ENCODE measurements around the gene ANKS3.

Gene ANKS3

DNA sequence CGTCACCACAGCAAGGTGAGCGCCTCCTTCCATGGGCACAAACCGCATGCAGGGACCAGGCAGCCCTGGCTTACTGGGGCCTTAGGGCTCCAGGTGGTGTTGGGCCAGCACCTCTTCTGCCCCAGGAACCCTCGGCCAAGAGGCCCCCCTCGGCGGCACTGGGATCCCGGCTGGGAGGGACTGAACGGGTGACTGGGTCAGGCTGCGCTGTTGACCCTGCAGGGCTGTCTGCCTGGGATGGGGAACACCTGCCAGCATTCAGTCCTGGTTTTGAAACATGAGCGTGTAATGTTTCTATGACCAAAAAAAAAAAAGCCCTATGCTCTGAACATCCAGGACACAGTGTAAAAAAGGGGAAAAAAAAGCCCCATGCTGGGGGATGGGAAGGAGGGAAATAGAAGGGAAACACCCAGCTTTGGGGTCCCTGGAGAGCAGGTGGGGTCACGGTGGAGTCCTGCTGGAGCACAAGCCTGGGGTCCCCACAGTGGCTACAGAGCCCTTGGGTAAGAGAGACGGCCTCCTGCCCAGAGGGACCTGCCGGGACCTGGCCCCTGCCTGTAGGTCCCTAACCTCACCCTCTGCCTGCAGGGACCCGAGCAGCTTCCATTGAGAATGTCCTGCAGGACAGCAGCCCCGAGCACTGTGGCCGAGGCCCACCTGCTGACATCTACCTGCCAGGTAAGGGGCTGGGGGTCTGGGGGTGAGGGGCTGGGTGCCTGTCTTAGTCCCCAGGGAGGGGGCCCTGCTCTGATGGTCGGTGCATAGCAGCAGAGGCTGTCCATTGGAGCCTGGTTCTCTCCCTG, 50.6 kb downstream of the ANKS3 start:
- no peak for DNase-seq

DNA sequence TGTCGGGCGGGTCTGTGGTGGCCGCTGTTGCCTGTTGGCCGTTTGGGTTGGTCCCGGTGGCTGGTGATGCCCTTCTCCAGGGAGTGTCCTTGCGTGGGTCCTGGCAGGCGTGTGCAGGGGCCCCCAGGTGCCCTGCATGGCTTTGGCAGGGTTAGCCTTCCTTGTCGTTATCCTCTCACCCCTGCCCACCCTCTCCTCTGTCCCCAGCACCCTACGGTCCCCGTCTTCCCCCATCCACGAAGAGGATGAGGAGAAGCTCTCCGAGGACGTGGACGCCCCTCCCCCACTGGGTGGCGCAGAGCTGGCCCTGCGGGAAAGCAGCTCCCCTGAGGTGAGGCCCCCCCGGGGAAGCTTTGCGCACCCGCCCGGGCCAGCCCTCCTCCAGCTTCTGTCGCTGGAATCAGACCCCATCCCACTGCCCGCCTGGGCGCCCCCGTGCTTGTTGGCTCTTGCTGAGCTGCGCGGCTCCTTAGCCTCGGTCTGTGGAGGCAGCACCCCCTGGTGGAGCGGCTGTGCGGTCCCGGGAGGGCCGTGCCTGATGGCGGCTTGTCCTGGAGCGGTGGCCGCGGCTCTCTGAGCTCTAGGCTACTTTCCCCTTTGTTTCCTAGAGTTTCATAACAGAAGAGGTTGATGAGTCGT, 51.3 kb downstream of the ANKS3 start:
- peak in 1 of 2 experiments; percentile 22 for DNase-seq

DNA sequence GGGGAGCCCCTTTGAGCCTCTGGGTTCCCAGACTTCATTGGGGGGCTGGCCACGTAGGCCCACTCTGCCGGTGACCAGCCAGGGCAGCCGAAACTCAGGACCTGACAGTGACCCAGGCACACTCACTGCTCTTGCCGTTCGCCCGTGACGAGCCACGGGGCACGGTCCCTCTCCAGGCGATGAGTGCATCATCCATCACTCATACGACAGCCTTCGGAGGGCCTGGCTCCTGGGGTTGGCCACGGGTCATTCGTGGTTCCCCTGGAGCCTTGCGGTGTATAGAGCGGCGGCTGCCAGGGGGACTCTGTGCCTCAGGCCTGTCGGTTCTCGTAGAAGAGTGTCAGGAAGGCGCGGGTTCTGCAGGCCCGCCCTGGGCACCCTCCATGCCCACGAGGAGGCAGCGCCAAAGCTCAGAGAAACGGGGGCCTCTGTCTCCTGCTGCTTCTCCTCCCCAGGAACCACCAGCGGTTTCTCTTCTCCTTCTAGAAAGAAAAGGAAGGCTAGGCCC, 51.9 kb downstream of the ANKS3 start:
- DNase-seq: no peak

DNA sequence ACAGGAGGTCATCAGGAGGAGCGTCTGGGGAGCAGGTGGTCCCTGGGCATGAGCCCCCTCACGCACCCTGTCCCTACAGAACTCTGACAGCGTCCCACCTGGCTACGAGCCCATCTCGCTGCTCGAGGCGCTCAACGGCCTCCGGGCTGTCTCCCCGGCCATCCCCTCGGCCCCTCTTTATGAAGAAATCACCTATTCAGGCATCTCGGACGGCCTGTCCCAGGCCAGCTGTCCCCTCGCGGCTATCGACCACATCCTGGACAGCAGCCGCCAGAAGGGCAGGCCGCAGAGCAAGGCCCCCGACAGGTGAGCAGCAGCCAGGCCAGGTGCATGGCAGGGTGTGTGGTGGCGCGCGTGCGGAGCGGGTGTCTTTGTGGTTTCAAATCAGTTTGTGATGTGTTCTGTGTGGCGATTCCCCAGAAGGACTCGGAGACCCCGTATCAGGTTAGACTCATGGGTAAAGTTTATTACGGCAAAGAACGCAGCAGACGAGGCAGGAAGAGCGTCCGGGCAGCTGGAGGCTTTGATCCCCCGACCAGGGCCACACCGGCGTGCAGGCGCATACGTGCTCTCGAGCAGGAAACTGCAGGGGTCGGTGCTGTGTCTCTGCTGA, 52.5 kb downstream of the ANKS3 start:
- no peak for DNase-seq

DNA sequence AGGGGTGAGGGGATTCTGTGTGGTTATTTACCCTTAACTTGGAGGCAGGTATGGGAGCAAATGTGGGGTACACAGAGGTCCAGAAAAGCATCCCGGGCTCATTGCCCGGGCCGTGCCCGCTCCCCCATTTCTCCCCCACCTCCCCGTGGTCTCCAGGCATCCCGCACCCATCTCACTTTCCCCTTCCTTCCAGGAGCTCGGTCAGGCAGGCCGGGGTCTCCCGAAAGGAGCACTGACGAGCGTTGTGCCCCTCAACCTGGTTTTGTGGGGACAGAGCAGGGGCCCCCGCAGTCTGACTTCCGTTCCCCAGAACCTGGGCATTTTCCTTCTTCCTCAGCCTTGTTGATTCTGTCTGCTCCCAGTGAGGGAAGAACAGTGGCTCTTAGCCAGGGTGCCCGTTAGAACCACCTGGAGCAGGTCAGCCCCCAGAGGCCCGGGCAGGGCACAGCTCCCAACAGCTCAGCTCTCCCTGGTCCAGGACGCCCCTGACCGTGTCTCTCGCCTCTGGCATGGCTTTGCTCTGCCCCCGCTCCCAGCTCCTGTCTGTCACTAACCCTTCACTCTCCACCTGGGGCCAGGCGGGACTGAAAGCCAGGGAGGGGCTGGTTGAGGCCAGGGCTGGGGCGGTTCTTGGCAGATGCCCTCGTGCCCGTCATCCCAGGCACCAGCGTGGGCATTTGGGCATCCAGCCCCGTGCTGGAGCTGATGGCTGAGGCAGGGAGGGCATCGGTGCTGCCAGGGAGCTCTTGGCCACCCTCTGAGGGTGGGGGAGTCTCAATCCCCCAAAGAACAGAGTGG, 53.2 kb downstream of the ANKS3 start:
- no peak for DNase-seq

DNA sequence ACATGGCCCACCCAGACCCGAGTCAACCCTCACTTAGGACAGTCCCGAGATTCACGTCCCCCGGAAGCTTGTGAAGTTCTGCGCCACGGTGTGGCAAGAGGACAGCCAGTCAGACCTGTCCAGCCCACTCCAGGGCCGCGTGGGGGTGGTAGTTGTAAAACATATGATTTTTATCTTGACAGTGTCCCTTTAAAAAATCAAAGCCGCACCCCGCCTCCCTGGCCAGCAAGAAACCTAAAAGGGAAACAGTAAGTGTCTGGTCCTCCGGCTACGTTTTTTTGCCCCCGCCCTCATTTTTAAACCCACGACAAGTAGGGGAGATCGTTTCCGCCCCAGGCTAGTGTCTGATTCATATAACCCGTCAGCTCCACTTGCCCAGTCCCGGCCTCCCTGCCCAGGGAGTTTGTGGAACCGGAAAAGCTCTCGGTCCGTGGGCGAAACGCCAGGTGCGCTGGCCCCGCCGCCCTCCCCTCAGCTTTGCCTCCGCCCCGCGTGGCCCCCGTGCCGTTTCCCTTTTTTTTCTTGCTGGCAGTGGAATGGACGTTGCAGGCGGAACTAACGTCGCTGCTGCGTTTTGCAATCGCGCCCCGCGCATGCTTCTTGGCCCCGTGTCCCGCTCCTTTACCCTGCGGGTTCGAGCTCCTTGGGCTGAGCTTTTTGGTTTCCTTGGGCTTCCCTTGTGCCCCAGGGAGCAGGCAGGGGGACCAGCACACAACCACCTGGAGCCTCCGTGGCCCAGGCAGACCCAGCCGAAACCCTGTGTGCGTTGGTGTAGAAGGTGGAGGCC, 54.0 kb downstream of the ANKS3 start:
- DNase-seq: peak; percentile 87 to 89

DNA sequence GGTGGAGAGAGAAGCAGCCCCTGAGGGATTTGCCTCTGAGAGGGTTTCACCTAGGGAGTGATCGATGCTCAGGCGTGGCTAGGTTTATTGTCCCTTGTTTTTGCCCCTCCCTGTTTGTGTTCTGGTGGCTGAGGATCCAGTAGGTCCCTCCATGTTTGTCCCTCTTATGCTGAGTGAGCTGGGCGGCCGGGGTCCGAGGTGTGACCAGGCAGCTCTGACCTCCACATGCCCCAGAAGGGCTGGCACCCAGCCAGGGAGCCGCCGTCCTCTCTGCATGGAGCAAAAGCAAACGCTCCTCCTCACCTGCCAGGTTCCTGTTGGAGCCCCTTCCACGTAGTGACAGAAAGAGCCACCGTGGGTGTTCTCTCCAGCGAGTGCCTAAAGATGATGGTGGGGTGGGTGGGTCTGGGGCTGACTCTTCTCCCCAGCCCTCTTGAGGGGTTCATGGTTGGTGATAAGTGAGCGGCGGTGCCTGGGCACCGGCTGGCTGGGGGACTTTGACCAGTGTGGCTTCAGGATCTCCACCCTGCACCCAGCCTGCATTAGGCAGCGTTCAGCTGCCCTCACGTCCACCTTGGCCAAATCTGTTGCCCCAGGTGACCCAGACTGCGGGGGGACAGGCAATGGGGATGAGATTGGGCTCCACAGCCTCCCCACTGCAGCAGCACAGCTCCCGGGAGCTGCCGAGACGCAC, 54.8 kb downstream of the ANKS3 start:
- DNase-seq: no peak

DNA sequence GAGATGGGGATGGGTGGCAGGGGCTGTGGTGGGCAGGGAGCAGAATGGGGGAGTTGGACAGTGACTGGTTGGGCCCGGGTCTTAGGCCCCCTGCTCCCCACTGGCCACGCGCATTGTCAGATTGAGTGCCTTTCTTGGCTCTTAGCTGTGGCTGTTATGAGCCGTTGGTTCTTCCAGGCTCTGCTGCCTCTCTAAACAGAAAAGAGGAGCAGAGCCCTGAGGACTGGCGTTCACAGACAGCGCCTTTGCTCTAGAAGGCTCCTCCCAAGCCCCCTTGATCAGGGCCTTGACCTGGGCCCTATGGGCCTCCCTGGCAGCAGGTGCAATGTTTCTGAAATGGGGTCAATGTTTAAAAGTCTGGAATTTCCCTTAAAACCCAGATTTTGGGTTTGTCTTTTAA, 55.5 kb downstream of the ANKS3 start:
- no peak for DNase-seq

DNA sequence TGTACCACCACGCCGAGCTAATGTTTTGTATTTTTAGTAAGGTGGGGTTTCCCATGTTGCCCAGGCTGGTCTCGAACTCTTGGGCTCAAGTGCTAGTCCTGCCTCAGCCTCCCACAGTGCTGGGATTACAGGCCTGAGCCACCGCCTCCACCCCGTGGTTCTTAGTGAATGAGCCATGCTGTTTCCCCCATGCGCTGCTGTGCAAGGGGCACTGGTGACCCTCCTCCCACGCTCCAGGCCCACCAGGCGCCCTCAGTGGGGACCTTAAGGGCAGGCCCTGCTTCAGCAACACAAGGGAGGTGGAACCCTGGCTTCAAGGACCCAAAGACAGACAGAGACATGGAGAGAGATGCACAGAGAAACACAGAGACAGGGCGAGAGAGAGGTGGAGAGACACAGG, 56.1 kb downstream of the ANKS3 start:
- no peak for DNase-seq

DNA sequence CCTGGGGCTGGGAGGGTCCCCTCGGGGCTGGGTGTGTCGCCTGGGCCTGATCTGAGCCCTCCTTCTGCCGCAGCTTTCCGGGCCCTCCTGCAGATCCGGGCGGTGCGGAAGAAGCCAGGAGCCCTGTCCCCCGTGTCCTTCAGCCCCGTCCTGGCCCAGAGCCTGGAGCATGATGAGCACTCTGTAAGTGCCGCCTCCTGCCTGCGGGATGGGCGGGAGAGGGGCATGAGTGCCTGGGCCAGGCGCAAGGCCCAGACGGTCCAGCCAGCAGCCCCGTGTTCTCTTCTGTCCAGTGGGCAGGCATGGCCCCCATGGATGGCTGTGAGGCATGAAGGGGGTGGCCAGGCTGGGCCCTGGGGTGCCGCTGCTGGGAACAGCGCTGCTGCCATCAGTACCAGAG, 56.7 kb downstream of the ANKS3 start:
- no peak for DNase-seq

DNA sequence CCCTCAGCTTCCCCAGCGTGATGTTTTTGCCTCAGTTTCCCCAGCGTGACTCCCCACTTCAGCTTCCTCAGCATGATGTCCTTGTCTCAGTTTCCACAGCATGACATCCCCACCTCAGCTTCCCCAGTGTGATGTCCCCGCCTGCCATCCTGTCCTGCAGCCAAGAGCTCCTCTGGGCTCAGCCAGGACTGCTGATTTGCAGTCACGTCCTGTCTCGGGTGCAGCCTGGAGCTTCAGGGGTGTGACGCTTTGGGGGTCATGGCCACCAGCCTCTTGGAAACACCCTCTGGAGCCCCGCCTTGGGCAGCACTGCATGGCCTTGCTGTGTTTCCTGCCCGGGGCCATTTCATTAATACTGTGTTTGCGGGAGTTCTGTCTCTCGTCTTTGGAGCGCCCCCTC, 57.2 kb downstream of the ANKS3 start:
- DNase-seq: no peak

DNA sequence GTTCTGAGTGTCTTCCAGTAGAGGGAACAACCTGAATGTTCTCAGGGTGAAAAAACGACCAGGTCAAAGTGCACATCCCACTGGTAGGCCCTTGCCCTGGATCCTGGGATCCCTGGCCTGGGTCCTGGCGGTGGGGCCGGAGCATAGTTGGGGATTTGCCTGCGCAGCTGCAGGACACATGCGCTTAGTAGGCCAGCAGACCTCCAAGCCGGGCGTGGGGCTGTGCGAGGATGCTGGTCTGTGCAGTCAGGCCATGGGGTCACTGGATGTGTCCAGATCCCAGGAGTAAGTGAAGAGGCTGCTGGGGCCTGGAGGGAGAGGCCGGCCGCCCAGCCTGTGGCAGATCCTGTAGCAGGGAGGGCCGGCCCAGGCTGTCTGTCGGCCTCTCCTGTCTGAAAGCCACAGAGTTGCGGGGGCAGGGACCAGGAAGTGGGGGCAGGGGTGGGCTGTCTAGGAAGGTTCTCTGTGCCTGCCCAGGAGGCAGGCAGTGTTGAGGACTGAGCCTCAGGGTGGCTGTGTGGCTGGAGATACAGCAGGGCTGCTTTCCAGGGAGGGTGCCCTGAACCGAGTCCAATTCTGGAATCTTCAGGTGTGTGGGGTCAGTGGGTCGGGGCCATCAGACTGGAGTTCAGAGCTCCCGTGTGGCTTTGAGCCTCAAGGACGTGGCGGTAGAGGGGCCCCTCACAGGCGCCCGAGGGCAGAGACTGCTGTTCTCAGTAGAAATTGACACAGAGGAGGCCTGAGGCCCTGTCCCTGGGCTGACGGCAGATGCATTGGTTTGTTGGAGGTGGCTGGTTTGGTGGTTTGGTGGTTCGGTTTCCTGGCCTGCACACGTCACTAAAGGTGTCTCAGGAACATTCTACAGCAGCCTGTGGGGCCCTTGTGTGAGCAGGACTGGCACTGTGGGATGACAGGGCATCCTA, 57.9 kb downstream of the ANKS3 start:
- DNase-seq: no peak

DNA sequence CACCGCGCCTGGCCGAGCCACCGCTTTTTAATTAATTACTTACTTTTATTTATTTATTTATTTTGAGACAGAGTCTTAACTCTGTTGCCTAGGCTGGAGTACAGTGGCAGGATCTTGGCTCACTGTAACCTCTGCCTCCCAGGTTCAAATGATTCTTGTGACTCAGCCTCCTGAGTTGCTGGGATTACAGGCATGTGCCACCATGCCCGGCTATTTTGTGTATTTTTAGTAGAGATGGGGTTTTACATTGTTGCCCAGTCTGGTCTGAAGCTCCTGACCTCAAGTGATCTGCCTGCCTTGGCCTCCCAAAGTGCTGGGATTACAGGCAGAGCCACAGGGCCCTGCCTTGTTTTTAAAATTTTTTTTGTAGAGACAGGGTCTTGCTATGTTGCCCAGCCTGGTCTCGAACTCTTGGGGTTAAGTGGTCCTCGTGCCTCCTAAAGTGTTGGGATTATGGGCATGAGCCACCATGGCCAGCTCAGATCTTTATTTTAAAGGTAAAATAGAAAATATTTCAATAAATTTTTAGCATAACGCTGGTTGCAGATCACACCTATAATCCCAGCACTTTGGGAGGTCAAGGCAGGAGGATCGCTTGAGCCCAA, 59.0 kb downstream of the ANKS3 start:
- no peak for DNase-seq

DNA sequence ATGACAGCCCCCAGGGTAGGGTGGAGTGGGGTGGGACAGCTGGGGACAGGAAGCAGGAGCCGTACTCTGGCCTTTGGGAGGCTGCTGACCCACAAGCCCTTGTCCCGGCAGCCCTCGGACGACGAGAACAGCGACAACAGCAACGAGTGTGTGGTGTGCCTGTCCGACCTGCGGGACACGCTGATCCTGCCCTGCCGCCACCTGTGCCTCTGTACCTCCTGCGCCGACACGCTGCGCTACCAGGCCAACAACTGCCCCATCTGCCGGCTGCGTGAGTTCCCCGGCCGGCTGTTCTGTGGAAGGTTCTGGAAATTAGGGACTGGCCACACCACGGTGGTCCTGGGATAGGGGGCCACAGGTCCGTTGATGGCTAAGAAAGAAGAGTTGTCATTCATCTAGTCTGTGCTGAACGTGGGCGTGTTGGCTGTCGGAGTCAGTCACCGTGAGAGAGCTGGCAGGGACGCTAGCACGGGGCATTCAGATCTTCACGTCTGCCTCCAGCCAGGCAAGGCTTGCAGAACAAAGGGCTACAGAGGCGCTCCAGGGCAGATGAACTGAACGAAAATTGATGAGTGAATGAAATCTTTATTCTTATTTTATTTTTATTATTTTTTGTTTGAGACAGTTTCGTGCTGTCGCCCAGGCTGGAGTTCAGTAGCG, 60.6 kb downstream of the ANKS3 start:
- no peak for DNase-seq

DNA sequence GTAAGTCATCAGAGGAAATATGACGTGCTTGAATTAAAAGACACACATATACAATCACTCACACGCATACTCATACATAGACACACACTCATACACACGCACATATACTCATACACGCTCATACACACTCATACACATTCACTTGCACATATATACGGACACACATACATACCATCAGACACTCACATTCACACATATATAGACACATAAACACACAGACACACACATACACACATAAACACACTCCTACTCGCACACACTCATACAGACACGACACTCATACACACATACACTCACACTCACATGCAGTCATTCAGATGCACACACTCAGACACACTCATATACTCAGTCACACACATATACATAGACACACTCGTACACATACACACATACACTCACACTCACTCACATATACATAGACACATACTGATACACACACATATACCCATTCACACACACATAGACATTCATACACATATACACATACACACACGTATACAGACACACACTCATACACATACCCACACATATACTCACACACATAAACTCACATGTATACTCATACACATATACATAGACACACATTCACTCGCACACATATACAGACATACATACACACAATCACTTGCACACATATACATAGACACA, 65.6 kb downstream of the ANKS3 start:
- no peak for DNase-seq

DNA sequence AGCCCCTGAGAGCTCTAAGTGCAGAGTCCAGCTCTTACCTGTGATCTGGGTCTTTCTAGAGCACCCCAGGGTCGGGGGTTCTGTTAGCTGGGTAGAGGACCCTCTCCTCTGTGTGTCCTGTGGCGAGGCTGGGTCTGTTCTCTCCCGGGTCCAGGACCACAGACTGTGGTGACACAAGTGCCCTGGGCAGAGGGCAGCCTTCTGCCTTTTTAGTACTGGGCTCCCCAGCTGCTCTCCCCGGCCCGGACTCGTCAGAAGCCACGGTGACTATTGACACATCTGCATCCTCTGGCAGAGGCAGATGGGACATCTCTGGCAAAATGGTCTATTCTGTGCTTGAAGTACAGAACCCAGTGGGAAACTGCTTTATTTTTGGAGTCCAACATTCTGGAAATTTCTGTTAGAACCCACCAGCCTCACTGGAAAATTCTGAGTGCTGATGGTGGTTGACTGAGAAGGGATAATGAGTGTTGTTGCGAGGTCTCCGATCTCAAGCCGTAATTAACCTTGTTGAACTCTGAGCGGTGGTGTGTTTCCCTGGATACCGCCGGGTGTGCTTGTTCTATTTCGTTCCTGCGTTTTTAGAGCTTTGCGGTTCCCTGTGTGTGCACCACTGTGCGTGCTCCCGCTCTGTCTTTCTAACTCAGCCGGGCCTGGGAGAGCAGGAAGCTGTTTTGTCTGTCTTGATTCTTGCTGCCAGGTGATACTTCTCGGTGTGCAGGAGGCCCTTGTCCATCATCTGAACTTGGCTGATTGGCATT, 66.7 kb downstream of the ANKS3 start:
- DNase-seq: no peak

DNA sequence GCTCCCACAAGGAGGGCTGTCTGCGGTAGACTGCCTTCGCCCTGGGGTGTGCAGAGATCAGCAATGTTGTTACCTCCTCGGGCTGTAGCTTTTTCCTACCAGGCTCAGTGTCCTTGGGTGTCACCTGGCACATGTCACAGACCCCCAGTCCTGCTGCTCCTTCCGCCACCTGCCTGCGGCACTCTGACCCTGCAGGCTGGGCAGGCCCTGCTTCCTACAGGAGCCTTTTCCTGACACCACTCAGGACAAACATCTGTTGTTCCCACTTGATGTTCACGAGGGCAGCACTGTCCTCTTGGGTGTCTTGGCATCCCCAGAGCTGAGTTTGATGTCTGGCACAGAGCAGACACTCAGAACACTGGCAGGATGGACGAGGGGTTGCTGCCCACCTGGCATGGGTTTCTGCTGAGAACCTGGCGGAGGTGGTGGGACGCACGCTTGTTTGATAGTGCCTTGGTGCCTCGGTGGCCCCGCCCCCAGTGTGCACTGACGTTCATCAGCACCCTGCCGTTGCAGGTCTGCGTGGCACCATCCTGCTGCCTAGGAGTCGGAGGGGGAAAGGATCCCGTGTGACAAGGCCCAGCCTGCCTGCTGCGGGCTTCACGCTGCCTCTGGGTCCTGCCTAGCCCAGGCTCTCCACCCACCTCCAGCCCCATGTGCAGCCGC, 67.4 kb downstream of the ANKS3 start:
- no peak for DNase-seq

All from Kasumi-1 (cell line).